Right atrium auricular region (tissue), 2 donors: ENCODE results near the gene GAB3. TPM values are rescaled to one million over a fixed set of nuclear protein-coding genes. Genes with fewer than 3 reads are reported as not detected.
"Not testable (repeated sequence)": the region's sequence is repeated elsewhere in the genome, so short reads cannot be mapped to it uniquely, and the experiment has no call there.

Experiments
- DNase-seq: peaks from one replicate; pipeline ENCODE4 v3.0.0-alpha.2; 2019; ENCODE audit warnings: low spot score
- H3K27ac ChIP-seq, 2 donors: fragments of 200-600 bp; sonication (generic); 1 replicate in 1 of 2; 2 replicates in 1 of 2; pipeline ENCODE4 v1.5.1; 2016 to 2019
- H3K27me3 ChIP-seq, 2 donors: fragments of 200-600 bp; sonication (generic); one replicate each; pipeline versions ENCODE4 v1.5.1 to v1.6.0; 2017 to 2019
- H3K36me3 ChIP-seq: fragments of 200-600 bp; sonication (generic); one replicate; pipeline ENCODE4 v1.5.1; 2016
- H3K4me1 ChIP-seq, 2 donors: fragments of 200-600 bp; sonication (generic); one replicate each; pipeline versions ENCODE4 v1.5.1 to v1.6.0; 2017 to 2019
- H3K4me3 ChIP-seq, 2 donors: fragments of 200-600 bp; sonication (generic); 1 replicate in 1 of 2; 2 replicates in 1 of 2; pipeline ENCODE4 v1.5.1; 2017 to 2019; ENCODE audit warnings: mild to moderate bottlenecking in 1 of 2, moderate library complexity in 1 of 2
- H3K9me3 ChIP-seq, 2 donors: fragments of 200-600 bp; sonication (generic); one replicate each; pipeline ENCODE4 v1.5.1; 2019
- total RNA-seq, 2 donors: library from RNA; depleted of rRNA; stranded (reverse); fragments of >200 nt; gene quantifications; one replicate each; pipeline ENCODE4 v1.1.0, GENCODE V29; 2016
- TF ChIP-seq, protein P1 (sequence below), 2 donors: fragments of 200-600 bp; sonication (generic); IDR thresholded peaks; one replicate each; pipeline ENCODE4 v1.5.1; 2019; ENCODE audit warnings: antibody characterized with exemption in 2 of 2

The GAB3 gene
- total RNA-seq, 2 donors from 2014 or later, result 13.5 to 16.9 TPM

GRCh38 chrX:154655786-154656185 lies 95.1 kb downstream of the GAB3 start:
- no peaks in the 10 kb centered on the region for H3K4me1 ChIP-seq
- H3K27ac ChIP-seq, result no peak overlapping the region
- H3K4me3 ChIP-seq, result no peak overlapping the region
- DNase-seq, result no peak
- no peaks in the 10 kb centered on the region for H3K9me3 ChIP-seq
- TF ChIP-seq, protein P1, sequence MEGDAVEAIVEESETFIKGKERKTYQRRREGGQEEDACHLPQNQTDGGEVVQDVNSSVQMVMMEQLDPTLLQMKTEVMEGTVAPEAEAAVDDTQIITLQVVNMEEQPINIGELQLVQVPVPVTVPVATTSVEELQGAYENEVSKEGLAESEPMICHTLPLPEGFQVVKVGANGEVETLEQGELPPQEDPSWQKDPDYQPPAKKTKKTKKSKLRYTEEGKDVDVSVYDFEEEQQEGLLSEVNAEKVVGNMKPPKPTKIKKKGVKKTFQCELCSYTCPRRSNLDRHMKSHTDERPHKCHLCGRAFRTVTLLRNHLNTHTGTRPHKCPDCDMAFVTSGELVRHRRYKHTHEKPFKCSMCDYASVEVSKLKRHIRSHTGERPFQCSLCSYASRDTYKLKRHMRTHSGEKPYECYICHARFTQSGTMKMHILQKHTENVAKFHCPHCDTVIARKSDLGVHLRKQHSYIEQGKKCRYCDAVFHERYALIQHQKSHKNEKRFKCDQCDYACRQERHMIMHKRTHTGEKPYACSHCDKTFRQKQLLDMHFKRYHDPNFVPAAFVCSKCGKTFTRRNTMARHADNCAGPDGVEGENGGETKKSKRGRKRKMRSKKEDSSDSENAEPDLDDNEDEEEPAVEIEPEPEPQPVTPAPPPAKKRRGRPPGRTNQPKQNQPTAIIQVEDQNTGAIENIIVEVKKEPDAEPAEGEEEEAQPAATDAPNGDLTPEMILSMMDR (IDR thresholded peaks at IDR 0.05), result no peak
- H3K36me3 ChIP-seq, result no peaks in the 10 kb centered on the region
- H3K27me3 ChIP-seq, result no peaks in the 10 kb centered on the region

DNA sequence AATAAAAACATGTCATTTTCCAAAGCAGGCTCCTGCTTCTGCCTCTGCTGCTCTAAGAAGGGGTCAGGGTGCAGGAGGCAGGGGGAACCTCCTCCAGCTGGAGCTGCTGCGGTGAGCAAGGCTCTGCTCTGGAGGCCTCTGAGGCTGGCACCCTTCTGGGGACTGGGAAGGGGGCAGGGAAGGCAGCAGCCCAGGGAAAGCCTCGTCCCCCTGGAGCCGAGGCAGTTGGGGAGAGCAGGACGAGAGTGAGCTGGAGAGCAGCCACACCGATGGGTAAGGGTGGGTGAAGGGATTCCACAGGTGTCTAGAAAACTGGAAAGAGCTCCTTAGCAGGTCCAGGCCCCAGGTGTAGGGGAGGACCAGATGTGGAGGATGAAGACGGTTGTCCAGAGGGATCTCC lies 95.5 kb downstream of the GAB3 start:
- DNase-seq, result no peak
- H3K9me3 ChIP-seq, result no peaks in the 10 kb centered on the region
- no peaks in the 10 kb centered on the region for H3K4me1 ChIP-seq
- H3K36me3 ChIP-seq, result no peaks in the 10 kb centered on the region
- H3K27ac ChIP-seq, result no peak overlapping the region
- H3K27me3 ChIP-seq, result no peaks in the 10 kb centered on the region
- TF ChIP-seq, protein P1 (IDR thresholded peaks at IDR 0.05), result no peak
- no peak overlapping the region for H3K4me3 ChIP-seq

- no peaks in the 10 kb centered on the region for H3K27me3 ChIP-seq
- TF ChIP-seq, protein P1 (IDR thresholded peaks at IDR 0.05), result no peak
- no peak overlapping the region for H3K27ac ChIP-seq
- H3K4me3 ChIP-seq, result no peak overlapping the region
- no peaks in the 10 kb centered on the region for H3K9me3 ChIP-seq
- H3K4me1 ChIP-seq, result no peaks in the 10 kb centered on the region
- DNase-seq, result no peak
- H3K36me3 ChIP-seq, result no peaks in the 10 kb centered on the region
These were observed 96.0 kb downstream of the GAB3 start for GRCh38 chrX:154654925-154655324.

DNA sequence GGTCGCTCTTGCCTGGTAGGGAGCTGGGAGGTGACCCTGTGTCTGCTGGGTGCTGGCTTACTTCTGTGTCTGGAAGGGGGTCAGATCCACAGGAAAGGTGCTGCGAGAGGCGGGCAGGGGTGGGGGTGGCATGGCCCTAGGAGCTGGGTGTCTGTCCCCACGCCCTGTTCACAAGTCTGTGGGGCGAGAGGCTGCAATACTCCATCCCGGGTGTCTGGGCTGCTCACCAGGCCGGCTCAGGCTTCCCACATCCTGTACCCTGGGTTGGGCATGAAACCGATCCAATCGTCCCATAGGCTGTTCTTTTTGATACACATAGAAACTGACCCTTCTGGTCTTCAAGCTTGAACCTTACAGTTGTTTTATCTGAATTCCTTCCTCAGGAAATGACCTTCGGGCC lies 96.5 kb downstream of the GAB3 start:
- Histone ChIP-seq H3K4me3 (no peak overlapping the region), H3K27me3 (no peaks in the 10 kb centered on the region), H3K36me3 (no peaks in the 10 kb centered on the region), H3K9me3 (no peaks in the 10 kb centered on the region), H3K4me1 (no peaks in the 10 kb centered on the region), H3K27ac (no peak overlapping the region)
- DNase-seq, result no peak
- TF ChIP-seq, protein P1 (IDR thresholded peaks at IDR 0.05), result no peak

- H3K9me3 ChIP-seq, DNase-seq, H3K36me3 ChIP-seq: not testable (repeated sequence)
These were observed 97.5 kb downstream of the GAB3 start, which contains the start of gene CTAG2 for GRCh38 chrX:154653413-154653812. Gene CTAG2, minus strand, starts transcription at chrX:154653579. Its CDS starts 64 bp downstream, at chrX:154653515.

DNA sequence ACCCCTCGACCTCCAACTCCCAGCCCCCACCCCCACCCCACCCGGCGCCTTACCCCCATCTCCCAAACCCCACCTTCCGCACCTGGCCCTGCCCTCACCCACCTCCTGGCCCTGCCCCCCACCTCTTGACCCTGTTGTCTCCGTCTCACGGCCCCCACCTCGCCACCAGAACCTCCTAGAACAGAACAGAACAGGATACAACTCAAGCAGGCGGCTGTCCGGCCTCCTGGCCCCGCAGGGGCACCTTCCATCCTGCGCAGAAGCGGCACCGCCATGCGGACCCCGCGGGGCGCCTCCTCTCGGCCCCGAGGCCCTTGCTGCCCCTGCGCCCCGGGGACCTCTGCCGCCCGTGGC lies 97.9 kb downstream of the GAB3 start:
- no peak overlapping the region for H3K4me3 ChIP-seq
- no peaks in the 10 kb centered on the region for H3K4me1 ChIP-seq
- H3K36me3 ChIP-seq, result no peaks in the 10 kb centered on the region
- no peak overlapping the region for H3K27ac ChIP-seq
- no peaks in the 10 kb centered on the region for H3K27me3 ChIP-seq
- DNase-seq, result no peak
- TF ChIP-seq, protein P1 (IDR thresholded peaks at IDR 0.05), result no peak
- H3K9me3 ChIP-seq, result no peaks in the 10 kb centered on the region

More at GRCh38 chrX:154653413-154653812, 97.5 kb downstream of the GAB3 start, which contains the start of gene CTAG2:
- not testable (repeated sequence) for H3K4me3 ChIP-seq, H3K27ac ChIP-seq, H3K4me1 ChIP-seq, H3K27me3 ChIP-seq
